Ovary (tissue), 3 donors: ENCODE data around the gene ZBTB48.

Experiments
- EP300 ChIP-seq: sonication (generic); formaldehyde crosslinking; IDR thresholded peaks from one replicate; pipeline ENCODE4 v1.6.1; 2017; ENCODE audit warnings: antibody characterized with exemption
- POLR2A ChIP-seq: fragments of 450-650 bp; IDR thresholded peaks from one replicate; pipeline ENCODE4 v1.6.1; 2017; ENCODE audit warnings: antibody characterized with exemption, mild to moderate bottlenecking, moderate library complexity
- TF ChIP-seq, protein P1 (sequence below), 3 donors: fragments of 450-650 bp in 2 of 3; fragments of 200-600 bp in 1 of 3; IDR thresholded peaks; one replicate each; pipeline versions ENCODE4 v1.5.1 to v1.8.0; 2016 to 2022; ENCODE audit warnings: antibody characterized with exemption in 3 of 3, mild to moderate bottlenecking in 1 of 3
- donor health status: DM: no; HTN: no; CAD: no.

GRCh38 chr1:6580119-6580592 is 362 bp downstream of the ZBTB48 start:
- TF ChIP-seq, protein P1, sequence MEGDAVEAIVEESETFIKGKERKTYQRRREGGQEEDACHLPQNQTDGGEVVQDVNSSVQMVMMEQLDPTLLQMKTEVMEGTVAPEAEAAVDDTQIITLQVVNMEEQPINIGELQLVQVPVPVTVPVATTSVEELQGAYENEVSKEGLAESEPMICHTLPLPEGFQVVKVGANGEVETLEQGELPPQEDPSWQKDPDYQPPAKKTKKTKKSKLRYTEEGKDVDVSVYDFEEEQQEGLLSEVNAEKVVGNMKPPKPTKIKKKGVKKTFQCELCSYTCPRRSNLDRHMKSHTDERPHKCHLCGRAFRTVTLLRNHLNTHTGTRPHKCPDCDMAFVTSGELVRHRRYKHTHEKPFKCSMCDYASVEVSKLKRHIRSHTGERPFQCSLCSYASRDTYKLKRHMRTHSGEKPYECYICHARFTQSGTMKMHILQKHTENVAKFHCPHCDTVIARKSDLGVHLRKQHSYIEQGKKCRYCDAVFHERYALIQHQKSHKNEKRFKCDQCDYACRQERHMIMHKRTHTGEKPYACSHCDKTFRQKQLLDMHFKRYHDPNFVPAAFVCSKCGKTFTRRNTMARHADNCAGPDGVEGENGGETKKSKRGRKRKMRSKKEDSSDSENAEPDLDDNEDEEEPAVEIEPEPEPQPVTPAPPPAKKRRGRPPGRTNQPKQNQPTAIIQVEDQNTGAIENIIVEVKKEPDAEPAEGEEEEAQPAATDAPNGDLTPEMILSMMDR (IDR thresholded peaks at IDR 0.05), result no peak
- no peak for TF ChIP-seq POLR2A
- no peak for TF ChIP-seq EP300
